Lung (tissue), 12 donors: ENCODE data around the gene MYL12B. TPM values are rescaled to one million over a fixed set of nuclear protein-coding genes. Genes with fewer than 3 reads are reported as not detected.

ENCODE experiments used
- ATAC-seq: fragments of 200-7000 bp; cut with Tn5 transposase; one replicate; pipeline ENCODE4 v1.9.1; 2020; ENCODE audit warnings: moderate number of reproducible peaks; ENCODE audit not compliant: insufficient read depth, low FRiP score
- DNase-seq, 3 donors: peaks; one replicate each; pipeline ENCODE4 v3.0.0-alpha.2; 2013 to 2017
- H3K27ac ChIP-seq, 2 donors: one replicate each; pipeline ENCODE4 v1.5.1; 2013; ENCODE audit warnings: mild to moderate bottlenecking in 2 of 2, moderate library complexity in 2 of 2, control low read depth in 1 of 2, inconsistent platforms in 1 of 2, low read depth in 1 of 2, low read length in 1 of 2
- H3K27me3 ChIP-seq, 3 donors: one replicate each; pipeline ENCODE4 v1.5.1; 2013; ENCODE audit warnings: low read length in 2 of 3; ENCODE audit not compliant: control insufficient read depth in 3 of 3, insufficient read depth in 3 of 3
- H3K36me3 ChIP-seq, 4 donors: one replicate each; pipeline ENCODE4 v1.5.1; 2013; ENCODE audit warnings: low read length in 4 of 4, mild to moderate bottlenecking in 1 of 4, moderate library complexity in 1 of 4; ENCODE audit not compliant: control insufficient read depth in 4 of 4, insufficient read depth in 4 of 4
- H3K4me1 ChIP-seq, 5 donors: one replicate each; pipeline ENCODE4 v1.5.1; 2013; ENCODE audit warnings: low read length in 5 of 5, mild to moderate bottlenecking in 2 of 5, moderate library complexity in 1 of 5; ENCODE audit not compliant: control insufficient read depth in 5 of 5, insufficient read depth in 5 of 5
- H3K4me3 ChIP-seq: one replicate; pipeline ENCODE4 v1.5.1; 2013; ENCODE audit warnings: mild to moderate bottlenecking, control low read depth, moderate library complexity
- H3K9ac ChIP-seq, 2 donors: one replicate each; pipeline ENCODE4 v1.5.1; 2013; ENCODE audit warnings: low read length in 2 of 2, control low read depth in 1 of 2; ENCODE audit not compliant: insufficient read depth in 1 of 2
- H3K9me3 ChIP-seq, 4 donors: one replicate each; pipeline ENCODE4 v1.5.1; 2013; ENCODE audit warnings: low read length in 3 of 4, mild to moderate bottlenecking in 1 of 4, moderate library complexity in 1 of 4; ENCODE audit not compliant: control insufficient read depth in 4 of 4, insufficient read depth in 3 of 4
- WGBS, 2 donors: extraction: QIAGEN DNeasy Blood & Tissue Kit; methylation state at CpG; one replicate each; pipeline ENCODE4 v1.1.7; 2013; 5-methylcytosine and 5-hydroxymethylcytosine counted together
- polyA plus RNA-seq, 2 donors: library from polyadenylated mRNA; stranded (reverse); fragments of 200-250 nt; gene quantifications; one replicate each; pipeline ENCODE4 v1.2.1, GENCODE V29; 2013
- total RNA-seq, 2 donors: library from RNA; depleted of rRNA in 1 of 2; stranded (reverse); fragments of >200 nt in 1 of 2; gene quantifications; one replicate each; pipeline ENCODE4 v1.2.1, GENCODE V29; 2014 to 2021
- TF ChIP-seq, protein P1 (sequence below): IDR thresholded peaks from 2 replicates; pipeline ENCODE4 v1.5.1; 2012; ENCODE audit warnings: mild to moderate bottlenecking; ENCODE audit errors: control extremely low read depth, extremely low read depth
- donor health status: control.
- donor health status: control.
- donor health status: Bipolar disorder and iron deficiency.
- donor health status: healthy.
- donor health status: DM: yes; HTN: yes; CAD: no.

Gene MYL12B
- total and polyA plus RNA-seq, 4 donors, result 249 to 1,047 (median 418) TPM

DNA sequence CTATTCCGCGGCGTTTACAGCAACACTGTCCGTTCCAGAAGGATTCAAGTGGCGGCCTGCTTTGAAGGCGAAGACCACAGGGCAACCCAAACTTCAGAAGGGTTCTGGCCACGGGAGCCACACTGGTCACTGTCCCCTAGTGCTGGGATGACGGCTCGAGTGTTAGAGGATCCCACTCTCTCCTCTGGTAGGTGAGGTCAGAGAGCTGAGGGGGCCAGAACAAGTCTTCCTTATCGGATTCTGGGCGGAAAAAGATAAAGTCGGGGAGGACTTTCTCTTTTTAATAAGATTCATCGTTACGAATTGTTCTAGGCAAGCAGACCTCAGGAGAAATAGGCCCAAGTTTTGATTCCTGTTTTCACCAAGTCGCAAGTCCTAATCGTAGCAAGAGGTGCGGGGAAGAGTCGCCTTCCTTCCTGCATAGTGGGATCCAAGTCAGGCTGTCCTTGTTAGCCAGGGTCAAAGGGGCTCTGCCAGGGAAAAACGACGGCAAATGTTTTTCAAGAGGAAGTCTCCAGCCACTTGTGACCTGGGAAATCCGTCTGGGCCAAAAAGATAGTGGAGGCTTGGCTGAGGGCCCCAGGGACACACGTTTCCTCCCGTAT, 15.2 kb upstream of the MYL12B start:
- DNase-seq (peak in 2 of 3 donors; percentile 35 to 49), ATAC-seq (peak; percentile 1)
- peaks cover 0 to 4% (median 2%) of the 10 kb centered on the region in 4 donors for H3K36me3 ChIP-seq
- H3K4me1 ChIP-seq, result peaks cover 0 to 20% (median 4%) of the 10 kb centered on the region in 5 donors
- peak overlapping the region in 1 of 2 donors; percentile 68 for H3K9ac ChIP-seq
- WGBS, 2 donors, result 13 to 14% methylated on average over 23 of the region's 23 CpGs
- TF ChIP-seq, protein P1, sequence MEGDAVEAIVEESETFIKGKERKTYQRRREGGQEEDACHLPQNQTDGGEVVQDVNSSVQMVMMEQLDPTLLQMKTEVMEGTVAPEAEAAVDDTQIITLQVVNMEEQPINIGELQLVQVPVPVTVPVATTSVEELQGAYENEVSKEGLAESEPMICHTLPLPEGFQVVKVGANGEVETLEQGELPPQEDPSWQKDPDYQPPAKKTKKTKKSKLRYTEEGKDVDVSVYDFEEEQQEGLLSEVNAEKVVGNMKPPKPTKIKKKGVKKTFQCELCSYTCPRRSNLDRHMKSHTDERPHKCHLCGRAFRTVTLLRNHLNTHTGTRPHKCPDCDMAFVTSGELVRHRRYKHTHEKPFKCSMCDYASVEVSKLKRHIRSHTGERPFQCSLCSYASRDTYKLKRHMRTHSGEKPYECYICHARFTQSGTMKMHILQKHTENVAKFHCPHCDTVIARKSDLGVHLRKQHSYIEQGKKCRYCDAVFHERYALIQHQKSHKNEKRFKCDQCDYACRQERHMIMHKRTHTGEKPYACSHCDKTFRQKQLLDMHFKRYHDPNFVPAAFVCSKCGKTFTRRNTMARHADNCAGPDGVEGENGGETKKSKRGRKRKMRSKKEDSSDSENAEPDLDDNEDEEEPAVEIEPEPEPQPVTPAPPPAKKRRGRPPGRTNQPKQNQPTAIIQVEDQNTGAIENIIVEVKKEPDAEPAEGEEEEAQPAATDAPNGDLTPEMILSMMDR, result no peak
- peak overlapping the region; percentile 48 for H3K4me3 ChIP-seq
- peak overlapping the region; percentile 100 for H3K27ac ChIP-seq
- H3K27me3 ChIP-seq, result no peaks in the 10 kb centered on the region
- H3K9me3 ChIP-seq, result no peaks in the 10 kb centered on the region

DNA sequence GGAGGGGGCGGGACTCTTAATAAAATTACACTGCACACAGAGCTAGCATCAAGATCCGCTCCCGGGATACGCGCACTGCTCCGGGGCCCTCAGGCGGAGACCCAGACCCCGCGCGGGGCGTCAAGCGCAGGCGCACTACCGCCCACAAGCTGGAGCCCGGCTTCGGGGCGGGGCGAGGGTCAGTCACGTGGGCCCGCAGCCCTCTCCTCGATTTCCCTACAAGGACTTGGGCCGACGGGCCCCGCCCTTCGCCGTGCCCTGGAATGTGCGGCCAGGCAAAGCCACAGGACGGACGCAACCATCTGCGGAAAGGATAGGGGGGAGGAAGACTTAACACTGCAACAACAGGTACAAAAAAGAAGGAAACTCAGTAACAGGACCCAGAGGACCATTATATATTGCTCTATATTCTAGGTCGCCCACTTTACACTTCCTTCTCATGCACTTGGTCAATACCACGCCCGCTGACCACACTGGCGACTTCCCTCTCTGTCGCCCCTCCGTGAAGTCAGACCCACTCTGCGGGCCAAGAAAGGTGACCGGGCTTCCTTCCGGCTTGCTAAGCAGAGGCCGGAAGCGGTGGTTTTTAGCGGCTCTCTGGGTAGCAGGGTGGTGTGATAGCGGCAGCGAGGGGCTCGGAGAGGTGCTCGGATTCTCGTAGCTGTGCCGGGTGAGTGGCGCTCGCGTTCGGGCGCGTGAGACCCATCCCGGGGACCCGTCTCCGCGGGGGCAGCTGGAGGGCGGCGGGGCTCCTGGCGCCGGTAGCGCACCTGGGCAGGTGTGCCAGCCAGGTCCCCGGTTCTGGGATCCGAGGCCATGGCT, 14.5 kb upstream of the MYL12B start, which contains the start of gene MYL12A:
Gene MYL12A, plus strand, starts transcription at position 562 of the 822 bp plus-strand sequence. CDS start 5,447 bp downstream, outside the sequence.
- Histone ChIP-seq H3K27me3 (no peaks in the 10 kb centered on the region), H3K27ac (peak within 1 kb of the TSS; percentile 100), H3K4me1 (peaks cover 0 to 20% (median 5%) of the 10 kb centered on the region in 5 donors), H3K36me3 (peaks cover 0 to 4% (median 2%) of the 10 kb centered on the region in 4 donors), H3K9ac (peak within 1 kb of the TSS; percentile 89 to 93), H3K4me3 (peak within 1 kb of the TSS; percentile 93), H3K9me3 (no peaks in the 10 kb centered on the region)
- TF ChIP-seq, protein P1, result no peak
- DNase-seq, result peak; percentile 98
- ATAC-seq, result peak; percentile 89
- 0 to 1% methylated on average over 48 to 65 of the region's 65 CpGs for WGBS, 2 donors

DNA sequence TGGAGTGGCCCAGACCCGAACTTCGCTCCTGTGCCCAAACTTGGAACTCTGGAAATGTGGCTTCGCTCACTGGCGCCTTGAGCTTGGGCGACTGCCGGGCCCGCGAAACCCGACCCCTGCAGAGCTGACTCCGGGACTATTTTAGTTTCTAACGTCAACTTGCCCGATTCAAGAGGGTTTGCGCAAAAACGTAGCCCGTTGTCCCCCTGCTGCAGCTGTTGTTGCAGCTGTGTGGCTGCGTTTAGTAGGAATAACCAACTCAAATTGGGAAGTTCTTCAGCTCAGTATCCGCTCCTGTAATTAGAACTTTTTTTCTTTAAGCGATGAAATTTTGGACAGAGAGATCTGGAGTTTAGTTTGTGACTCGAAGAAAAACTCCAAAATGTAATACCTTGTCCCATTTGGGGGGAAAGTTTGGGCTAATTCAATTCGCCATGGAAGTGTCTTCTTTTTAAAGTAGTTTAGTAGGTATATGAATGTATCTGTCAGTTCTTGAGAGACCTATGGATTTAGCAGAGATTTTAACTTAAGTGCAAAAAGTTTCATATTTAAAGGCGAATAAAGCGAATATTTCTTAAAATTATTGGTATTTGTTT, 13.8 kb upstream of the MYL12B start:
- ATAC-seq (no peak), DNase-seq (peak; percentile 83 to 92 (median 91))
- WGBS, 2 donors, result 0 to 1% methylated on average over 22 of the region's 22 CpGs

More for the DNA sequence above, 13.8 kb upstream of the MYL12B start:
- Histone ChIP-seq H3K4me3 (peak overlapping the region; percentile 93), H3K4me1 (peaks cover 0 to 20% (median 5%) of the 10 kb centered on the region in 5 donors), H3K27me3 (no peaks in the 10 kb centered on the region), H3K27ac (peak overlapping the region; percentile 100), H3K9ac (peak overlapping the region; percentile 89 to 93), H3K36me3 (peaks cover 0 to 5% (median 3%) of the 10 kb centered on the region in 4 donors), H3K9me3 (no peaks in the 10 kb centered on the region)
- TF ChIP-seq, protein P1, result no peak
